ENCODE measurements around the gene CPS1.

CPS1 gene

GRCh38 chr2:210713122-210713521 is 156.7 kb downstream of the CPS1 start:
- DNase-seq: no peak

- no peak for DNase-seq
Measured at GRCh38 chr2:210715560-210716082, 159.2 kb downstream of the CPS1 start.

- no peak for DNase-seq
Measured at GRCh38 chr2:210718503-210718902, 162.1 kb downstream of the CPS1 start.

- no peak for DNase-seq
Measured at GRCh38 chr2:210722092-210722491, 165.7 kb downstream of the CPS1 start.

- no peak for DNase-seq
Measured at GRCh38 chr2:210727549-210727948, 171.2 kb downstream of the CPS1 start.
